Measurements from ENCODE around the gene CHRND. TPM values are rescaled to one million over a fixed set of nuclear protein-coding genes. Genes with fewer than 3 reads are reported as not detected.
A peak's percentile ranks its signal among the peaks of the same experiment; 100 is the strongest.
"Not testable (repeated sequence)": the region's sequence is repeated elsewhere in the genome, so short reads cannot be mapped to it uniquely, and the experiment has no call there.

Gene CHRND
- polyA plus RNA-seq, 3 donors: 0.47 to 1.2 (median 0.71) TPM

DNA sequence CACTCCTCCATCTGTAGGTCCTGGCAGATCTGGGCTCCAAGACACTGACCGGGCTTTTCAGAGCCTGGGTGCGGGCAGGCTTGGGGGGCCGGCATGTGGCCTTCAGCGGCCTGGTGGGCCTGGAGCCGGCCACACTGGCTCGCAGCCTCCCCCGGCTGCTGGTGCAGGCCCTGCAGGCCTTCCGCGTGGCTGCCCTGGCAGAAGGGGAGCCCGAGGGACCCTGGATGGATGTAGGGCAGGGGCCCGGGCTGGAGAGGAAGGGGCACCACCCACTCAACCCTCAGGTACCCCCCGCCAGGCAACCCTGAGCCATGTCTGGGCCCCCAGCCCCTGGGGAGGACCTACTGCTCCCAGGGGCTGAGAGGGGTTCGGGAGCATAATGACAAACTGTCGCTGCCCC, 761 bp upstream of the CHRND start:
- DNase-seq: no peak

DNA sequence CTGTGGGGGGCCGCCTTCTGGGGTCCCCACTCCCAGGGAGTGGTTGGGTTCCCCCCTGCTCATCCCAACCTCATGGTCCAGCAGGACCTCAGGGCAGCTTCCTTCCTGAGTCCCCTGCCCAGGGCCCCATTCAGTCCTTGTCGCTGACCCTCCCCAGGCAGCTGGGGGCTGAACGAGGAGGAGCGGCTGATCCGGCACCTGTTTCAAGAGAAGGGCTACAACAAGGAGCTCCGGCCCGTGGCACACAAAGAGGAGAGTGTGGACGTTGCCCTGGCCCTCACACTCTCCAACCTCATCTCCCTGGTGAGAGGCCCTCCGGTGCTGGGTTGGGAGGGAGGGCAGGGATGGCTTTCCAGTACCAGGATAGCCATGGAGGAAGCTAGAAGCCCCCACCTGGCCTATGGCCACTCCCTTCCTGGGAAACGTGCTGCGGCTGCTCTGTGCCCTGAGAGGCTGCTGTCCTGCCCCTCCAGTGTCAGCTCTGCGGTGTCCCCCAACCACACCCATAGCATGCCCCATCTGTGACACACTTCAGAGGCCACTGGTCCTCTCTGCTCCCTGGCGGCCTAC, 497 bp downstream of the CHRND start:
- DNase-seq: no peak

DNA sequence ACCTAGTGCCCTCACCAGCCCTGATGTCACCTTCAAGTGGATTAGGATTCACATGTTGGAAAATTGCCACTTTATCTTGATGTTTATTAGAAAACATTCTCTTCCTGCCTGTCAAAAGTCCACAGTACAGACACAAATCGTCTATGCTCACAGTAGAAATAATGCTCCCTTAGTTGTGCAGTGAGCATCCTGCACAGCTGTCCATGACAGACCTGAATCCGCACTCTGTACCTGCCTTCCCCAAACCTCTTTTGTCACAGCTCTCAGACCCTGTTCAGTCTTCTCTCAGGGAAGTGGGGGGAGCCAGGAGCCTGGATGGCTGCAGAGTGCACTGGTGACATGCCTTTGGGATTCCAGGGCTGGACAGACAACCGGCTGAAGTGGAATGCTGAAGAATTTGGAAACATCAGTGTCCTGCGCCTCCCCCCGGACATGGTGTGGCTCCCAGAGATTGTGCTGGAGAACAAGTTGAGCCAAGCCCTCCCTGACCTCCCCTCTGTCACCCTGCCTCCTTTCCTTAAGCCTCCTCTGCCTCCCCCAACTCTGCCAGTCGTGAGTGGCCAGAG, 2.0 kb downstream of the CHRND start:
- no peak for DNase-seq

DNA sequence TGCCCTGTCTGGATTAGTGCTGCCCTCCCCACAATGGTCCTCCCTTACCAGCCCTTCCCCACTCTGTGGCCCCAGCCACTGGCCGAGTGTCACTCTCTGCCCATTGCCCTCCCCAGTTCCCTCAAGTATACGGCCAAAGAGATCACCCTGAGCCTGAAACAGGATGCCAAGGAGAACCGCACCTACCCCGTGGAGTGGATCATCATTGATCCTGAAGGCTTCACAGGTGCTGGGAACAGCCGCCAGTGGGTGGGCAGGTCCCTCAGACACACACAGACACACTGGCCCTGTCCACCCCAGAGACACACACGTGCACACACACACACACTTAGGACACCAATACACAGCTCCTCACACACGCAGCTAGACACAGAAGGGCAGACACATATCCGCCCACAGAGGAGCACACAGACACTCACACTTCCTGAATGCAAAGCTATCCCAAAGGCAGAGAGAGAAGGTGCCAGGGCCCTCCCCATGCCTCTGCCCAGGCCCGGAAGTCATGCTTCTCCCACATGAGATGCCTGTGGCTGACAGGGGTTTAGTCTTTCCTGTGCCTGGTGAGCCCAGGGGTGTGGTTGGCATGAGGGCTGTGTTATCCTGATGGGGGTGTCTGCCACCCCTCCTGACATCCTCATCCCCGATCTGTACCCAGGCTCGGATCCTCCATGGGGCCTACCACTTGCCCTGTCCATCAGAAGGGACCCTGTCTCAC, 2.9 kb downstream of the CHRND start:
- DNase-seq: no peak

DNA sequence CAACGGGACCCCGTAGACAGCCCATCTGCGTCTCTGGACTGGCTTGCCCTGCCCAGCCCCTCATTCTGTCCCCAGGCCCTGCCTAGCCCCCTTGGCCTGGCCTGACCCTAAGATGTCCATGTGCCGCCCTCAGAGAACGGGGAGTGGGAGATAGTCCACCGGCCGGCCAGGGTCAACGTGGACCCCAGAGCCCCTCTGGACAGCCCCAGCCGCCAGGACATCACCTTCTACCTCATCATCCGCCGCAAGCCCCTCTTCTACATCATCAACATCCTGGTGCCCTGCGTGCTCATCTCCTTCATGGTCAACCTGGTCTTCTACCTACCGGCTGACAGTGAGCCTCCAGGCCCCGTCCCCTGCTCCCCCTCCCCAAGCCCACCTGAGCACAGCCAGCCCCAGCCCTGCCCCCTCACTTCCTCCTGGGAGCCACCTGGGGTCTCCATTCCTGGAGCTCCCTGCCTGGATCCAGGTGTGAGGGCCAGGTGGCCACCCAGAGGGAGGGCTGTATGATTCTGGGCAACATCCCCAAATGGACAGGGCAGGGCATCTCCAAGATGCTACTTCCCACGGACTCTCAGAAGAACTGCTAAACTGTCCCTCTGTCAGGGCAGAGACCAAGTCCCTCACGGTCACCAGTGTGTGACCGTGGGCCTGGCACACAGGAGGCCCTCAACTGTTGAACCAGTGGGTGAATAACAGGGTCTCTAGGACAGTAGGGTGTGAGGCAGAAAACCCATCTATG, 4.0 kb downstream of the CHRND start:
- no peak for DNase-seq

DNA sequence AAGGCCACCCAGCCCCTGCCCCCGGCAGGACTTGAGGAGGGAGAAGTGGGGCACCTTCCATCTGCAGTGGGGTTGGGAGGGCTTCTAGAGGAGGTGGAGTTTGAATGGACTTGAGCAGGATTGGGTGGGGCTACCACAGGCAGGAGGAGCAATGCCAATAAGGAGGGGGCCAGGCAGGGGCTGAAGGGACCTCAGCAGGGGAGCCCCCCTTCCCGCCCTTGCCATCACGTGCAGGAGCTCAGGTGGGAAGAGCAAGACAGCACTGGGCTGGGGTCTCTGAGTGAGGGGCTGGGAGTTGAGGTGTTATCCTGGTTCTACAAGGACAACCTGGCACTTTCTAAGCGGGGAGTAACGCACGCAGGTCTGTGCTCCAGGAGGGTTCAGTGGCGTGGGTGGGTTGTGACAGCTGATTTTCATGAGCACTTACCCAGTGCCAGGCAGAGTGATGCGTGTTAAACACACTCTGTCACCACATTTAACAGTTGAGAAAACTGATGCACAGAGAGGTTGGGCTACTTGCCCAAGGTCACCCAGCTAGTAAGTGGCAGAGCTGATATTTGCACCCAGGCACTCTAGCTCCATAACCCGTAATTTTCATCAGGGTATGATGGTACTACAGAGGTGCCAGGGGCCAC, 4.8 kb downstream of the CHRND start:
- no peak for DNase-seq

DNA sequence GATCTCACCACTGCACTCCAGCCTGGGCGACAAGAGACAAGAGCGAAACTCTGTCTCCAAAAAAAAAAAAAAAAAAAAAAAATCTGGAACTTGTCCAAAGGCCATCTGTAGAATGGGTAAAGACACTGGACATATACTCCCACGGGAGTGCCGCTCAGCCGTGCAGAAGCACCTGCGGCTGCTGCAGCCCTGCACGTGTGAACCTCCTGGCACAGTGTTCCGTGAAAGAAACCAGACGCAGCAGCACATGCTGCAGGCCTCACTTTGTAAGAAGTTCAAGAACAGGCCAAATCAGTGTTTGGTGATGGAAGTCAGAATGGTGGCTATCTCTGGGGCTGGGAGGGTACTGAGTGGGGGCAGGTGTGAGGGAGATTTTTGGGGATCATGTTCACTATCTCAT, 6.5 kb downstream of the CHRND start:
- DNase-seq: no peak

DNA sequence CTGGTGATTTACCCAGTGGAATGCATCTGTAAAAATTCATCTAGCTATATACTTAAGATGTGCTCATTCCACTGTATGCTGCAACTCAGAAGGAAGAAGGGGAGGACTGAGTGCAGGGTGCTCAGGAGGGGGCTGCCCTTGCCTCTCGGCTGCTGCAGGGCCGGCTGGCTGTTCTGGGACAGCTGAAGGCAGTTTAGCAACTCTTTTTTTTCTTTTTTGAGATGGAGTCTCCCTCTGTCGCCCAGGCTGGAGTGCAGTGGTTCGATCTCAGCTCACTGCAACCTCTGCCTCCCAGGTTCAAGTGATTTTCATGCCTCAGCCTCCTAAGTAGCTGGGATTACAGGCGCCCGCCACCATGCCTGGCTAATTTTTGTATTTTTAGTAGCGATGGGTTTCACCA, 6.9 kb downstream of the CHRND start:
- DNase-seq: not testable (repeated sequence)

DNA sequence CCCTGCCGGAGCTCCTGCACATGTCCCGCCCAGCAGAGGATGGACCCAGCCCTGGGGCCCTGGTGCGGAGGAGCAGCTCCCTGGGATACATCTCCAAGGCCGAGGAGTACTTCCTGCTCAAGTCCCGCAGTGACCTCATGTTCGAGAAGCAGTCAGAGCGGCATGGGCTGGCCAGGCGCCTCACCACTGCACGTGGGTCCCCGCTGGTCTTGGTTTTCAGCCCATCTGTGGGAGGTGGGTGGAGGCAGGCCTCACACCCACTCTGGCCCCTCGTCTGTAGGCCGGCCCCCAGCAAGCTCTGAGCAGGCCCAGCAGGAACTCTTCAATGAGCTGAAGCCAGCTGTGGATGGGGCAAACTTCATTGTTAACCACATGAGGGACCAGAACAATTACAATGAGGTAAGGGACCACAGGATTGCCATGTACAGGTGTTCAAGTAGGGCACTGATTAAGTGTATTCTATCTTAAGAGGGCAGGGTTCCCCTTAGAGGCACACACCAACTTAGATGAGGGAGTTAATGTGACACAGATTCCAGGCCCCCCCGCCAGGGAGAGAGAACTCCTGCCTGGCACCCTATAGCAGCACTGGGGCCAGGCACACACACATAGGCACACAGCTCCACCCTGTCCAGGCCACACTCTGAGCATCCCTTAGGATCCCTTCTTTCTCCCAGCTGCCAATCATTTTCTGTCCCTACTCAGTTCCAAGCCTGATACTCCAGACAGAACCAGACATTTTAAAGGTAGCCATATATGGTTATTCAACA, 8.2 kb downstream of the CHRND start:
- DNase-seq: no peak

DNA sequence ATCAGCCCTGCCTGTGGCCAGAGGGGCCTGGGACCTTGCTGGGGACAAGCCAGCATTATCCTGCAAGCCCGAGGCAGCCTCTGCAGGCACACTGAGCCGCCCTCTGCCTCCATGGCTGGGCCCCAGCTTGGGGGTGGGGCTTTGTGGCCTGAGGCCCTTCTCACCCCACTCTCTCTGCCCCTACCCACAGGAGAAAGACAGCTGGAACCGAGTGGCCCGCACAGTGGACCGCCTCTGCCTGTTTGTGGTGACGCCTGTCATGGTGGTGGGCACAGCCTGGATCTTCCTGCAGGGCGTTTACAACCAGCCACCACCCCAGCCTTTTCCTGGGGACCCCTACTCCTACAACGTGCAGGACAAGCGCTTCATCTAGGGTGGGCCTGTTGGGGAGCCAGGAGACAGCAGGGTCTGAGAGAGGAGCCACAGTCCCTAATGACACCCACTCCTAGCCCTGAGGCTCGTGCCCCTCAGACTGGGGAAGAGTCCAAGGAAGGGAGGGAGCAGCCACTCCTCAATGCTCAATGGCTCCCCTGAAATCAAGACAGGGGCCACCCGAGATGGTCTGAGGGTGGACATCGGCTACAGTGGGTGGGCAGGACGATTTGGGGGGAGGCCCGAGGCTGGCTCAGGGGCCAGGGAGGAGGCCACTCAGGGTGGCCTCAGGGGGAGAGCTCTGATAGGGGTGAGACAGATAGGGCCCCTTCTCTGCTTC, 9.1 kb downstream of the CHRND start:
- DNase-seq: no peak

DNA sequence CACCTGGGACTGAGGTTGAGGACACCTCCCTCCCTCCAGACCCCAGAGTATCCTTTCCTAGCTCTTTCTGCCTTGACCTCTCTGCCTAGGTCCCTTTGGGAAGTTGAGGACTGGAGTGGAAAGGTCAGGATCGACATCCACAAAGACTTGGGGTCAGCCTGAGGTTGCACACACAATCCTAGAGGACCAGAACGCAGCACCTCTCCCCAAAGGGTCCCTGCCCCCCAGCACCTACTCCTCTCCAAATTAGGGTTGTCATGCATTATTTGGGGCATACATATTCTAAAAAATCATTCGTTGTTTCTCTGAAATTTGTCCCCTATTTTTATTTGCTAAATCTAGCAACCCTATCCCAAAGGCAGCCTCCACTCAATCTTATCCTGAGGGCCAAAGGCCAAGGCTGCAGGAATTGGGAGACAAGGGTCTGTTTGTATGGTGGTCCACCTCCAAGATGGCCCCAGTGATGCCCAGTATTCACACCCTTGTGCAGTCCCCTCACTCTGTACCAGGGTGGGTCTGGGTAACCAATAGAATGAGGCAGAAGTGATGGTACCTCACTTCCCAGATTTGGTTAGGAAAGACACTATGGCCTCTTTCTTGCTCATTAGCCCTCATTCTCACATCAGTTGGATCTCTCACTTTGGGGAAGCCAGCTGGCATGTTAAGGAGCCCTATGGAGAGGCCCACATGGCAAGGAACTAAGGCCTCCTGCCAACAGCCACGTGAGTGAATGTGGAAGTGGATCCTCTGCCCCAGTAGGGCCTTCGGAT, 10.0 kb downstream of the CHRND start:
- no peak for DNase-seq

DNA sequence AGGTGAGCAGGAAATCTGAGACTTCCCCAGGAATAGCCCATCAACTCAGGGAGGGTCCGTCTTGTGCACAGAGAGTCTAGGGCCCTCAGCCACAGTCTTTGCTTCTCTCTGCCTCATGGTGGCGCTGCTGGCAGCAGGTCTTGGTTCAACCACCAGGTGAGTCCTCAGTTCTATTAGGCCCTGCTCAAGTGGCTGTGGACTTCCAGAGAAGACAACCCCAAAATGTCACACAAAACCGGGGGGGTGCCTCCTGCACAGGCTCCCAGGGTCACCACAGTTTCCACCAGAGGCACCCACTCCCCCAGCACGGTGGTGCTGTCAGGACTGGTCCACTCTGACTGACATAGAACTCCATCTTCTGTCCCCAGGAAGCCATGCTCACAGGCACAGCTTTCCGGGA, 11.1 kb downstream of the CHRND start:
- DNase-seq: no peak

DNA sequence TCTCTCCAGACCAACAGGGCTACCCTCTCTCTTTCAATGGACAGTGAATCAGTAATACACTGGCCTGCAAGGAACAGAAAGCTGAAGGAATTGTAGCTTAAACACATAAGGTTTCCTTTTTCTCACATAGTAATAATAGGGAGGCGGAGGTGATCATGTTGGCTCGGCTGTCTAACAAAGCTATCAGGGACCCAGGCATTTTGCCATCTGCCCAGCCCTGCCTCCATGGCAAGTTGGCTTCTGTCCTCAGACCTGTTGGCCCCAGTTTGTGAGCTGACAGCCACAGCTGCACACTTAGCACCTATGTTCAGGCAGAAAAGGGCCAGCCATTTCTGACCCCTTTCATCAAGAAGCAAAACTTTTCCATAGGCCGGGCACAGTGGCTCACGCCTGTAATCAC, 11.5 kb downstream of the CHRND start:
- no peak for DNase-seq

DNA sequence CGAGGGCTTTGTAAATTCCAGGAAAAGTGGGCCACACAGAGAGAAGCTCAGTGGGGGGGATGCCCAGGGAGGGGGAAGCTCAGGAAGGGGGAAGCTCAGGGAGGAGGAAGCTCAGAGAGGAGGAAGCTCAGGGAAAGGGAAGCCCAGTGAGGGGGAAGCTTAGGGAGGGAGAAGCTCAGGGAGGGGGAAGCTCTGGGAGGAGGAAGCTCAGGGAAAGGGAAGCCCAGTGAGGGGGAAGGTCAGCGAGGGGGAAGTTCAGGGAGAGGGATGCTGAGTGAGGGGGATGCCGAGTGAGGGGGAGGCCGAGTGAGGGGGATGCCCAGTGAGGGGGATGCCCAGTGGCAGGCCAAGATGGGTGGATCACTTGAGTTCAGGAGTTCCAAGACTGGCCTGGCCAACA, 12.7 kb downstream of the CHRND start:
- DNase-seq: no peak

DNA sequence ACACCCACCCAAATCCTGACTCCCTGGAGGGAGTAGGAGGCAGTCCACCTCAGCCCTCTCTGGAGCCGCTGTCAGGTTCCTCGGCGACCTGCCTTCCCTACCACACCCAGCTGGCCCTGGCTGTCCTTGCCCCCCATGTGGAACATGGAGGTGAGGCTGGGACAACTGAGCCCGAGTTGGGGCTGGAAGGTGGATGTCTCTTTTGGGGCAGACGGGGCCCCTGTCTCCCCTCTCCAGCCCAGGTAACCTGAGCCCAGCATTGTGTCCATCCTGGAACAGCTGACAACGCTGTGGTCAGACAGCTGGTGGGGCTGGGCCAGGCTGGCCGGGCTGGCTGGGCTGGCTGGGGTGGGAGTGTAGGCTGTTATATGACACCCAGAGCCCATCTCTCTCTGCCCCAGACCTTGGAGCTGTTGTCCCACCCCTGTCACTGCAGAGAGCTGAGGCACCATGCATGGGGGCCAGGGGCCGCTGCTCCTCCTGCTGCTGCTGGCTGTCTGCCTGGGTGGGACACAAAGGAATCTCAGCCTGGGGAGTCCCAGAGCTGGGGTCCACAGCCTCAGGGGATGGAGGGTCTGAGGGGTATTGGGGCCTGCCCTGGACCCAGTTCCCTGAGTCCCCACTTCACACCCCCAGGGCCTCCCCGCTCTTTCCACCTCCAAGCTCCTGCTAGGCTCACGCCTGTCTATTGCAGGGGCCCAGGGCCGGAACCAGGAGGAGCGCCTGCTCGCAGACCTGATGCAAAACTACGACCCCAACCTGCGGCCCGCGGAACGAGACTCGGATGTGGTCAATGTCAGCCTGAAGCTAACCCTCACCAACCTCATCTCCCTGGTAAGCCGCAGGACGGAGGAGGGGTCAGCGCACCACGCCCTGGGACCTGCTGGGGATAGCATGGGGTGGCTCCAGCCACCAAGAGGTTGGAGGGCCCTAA, 13.6 kb downstream of the CHRND start, which contains the start of gene CHRNG:
CHRNG (plus strand) TSS at position 395 of the 934 bp plus-strand sequence; CDS start at position 451, 56 bp downstream.
- DNase-seq: peak; percentile 30

DNA sequence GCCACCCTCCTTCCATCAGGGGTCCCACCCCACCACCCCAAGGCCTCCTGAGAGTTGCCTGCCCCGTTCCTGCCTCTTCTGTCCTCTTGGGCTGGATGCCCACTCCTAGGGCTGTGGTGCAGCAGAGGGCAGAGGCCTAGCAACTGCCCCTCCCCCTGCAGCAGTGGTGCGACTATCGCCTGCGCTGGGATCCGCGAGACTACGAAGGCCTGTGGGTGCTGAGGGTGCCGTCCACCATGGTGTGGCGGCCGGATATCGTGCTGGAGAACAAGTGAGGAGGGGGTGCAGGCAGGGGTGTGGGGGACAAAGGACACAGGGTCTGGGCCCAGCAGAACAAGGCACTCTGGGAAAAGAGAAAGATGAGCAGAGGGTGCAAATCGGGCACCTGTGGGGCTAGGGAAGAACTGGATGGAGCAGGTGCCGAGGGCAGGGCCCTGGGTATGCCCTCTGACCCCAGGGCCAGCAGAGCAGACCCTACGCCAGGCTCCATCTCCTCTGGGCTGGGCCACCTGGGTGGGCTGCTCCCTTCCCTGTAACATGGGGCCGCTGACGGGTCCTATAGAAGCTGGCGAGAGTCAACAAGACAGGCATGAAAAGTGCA, 14.6 kb downstream of the CHRND start:
- DNase-seq: no peak

DNA sequence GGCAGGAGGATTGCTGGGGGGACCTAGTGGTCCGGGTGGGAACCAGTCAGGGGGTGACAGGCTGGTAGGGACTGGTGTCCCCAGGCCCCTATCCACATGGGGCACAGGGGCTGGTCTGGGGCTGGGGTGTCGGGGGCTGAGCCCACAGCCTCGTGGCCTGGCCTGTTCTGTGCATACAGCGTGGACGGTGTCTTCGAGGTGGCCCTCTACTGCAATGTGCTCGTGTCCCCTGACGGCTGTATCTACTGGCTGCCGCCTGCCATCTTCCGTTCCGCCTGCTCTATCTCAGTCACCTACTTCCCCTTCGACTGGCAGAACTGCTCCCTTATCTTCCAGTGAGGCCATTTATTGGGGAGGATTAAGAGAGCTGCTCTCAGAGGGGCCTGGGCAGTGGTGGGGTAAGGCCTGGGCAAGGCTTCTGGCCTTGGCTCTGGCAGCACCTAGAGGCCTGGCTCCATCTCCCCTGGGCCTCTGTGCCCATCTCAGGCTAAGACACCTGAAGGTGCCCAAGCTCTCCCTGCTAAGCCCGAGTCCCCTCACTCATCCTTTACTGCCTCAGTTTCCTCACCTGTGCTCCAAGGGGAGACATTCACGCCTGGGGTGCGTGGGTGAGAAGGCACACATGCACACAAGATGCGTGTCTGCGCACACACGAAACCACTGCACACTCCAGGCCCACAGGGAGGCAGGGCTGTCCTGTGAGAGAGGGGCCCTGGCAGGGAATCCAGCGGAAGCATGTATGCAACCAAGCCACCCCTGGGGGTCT, 15.4 kb downstream of the CHRND start:
- no peak for DNase-seq
